Stimulated activated CD8-positive, alpha-beta memory T cell treated with anti-CD3 and anti-CD28 coated beads, Interleukin-7, amount 100 ng/mL, for 4 hours (primary cell): ENCODE data around the gene CNDP1.
A peak's percentile ranks its signal among the peaks of the same experiment; 100 is the strongest.
"Not testable (repeated sequence)": the region's sequence is repeated elsewhere in the genome, so short reads cannot be mapped to it uniquely, and the experiment has no call there.

Source experiments
- DNase-seq, 2 donors: peaks; one replicate each; pipeline ENCODE4 v3.0.0-alpha.2; 2020; ENCODE audit warnings: low read depth in 2 of 2

The CNDP1 gene

DNA sequence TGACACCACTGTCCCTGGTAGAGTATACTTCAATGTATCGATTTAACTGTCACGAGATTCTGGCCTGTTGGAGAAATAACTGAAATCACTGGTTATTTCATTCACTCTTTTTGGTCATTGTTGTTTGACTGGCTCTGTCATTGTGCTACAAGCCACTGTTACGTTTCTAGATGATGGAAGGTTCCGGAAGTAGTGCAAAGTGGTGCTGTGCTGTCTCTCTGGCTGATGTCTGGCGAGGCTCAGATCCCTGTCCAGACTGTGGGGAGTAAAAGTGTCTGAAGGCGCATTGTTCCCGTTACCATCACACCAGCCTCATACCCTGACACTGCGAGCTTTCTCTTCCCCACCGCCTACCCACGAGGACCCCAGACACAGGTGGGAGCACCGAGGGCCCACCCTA lies 11.7 kb downstream of the CNDP1 start:
- no peak for DNase-seq

DNA sequence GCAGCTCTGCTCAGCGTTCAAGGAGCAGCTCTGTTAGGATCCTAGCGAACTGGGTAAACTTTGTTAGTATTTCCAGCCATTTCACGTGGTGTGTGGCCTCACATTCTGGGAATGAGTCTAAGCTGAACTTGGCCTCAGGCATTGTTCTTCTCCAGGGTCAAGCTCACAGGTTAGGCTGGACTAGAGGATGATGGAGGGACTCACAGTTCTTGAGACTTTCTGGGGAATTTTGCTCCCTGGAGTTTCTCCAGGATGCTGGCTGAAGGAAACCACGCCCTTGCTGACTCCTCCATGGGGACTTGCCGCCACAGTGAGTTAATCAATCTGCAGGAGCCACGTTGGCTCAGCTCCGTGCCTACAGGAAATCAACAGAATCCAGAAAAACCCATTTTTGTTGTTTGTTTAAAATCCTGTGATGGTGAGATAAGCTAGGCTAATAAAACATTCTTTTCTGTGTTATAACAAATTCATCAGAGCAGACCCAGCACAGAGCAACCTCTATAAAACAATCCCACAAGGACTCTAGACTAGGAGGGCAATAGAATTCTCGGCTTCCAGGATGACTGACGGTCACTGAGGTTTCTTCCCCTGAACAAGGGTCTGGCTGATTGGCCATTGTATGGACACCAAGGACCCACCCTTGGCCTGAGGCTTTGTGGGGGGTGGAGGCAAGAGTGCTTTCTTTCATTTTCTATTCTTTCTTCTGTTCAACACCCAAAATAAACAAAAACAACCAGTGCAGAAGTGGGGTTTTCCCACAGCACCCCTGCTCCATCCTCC lies 12.6 kb downstream of the CNDP1 start:
- no peak for DNase-seq

DNA sequence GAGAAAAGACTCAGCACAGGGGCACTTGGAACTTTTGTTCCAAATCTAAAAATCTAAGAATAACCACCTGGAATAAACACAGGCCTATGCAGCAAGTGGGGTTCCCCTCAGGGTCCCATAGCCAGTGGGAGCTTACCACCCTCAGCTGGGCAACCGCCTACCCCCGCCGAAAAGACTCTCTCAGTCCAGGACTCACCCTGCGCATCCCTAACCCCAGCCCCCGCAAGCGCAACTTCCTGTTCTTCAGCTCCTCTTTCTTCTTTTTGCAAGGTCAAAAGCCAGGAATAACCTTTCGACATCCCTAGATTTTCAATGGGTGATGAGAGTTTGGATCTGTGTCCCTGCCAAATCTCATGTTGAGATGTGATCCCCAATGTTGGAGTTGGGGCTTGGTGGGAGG lies 13.6 kb downstream of the CNDP1 start:
- no peak for DNase-seq

DNA sequence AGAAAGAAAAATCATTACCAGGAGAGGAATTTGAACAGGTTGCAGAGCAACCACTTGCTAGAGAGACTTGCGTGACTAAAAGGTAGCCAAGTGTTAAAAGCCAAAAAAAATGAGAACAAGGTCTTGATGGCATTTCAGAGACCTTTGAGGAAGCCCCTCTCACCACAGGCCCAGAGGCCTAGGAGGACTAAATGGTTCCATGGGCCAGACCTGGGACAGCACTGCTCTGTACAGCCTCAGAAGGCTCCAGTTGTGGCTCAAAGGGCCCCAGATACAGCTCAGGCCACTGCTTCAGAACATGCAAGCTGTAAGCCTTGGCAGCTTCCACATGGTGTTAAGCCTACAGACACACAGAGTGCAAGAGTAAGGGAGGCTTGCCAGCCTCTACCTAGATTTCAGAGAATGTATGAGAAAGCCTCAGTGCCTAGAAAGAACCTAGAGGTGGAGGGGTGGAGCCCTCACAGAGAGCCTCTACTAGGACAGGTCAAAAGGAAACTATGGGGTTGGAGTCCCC lies 15.3 kb downstream of the CNDP1 start:
- no peak for DNase-seq

DNA sequence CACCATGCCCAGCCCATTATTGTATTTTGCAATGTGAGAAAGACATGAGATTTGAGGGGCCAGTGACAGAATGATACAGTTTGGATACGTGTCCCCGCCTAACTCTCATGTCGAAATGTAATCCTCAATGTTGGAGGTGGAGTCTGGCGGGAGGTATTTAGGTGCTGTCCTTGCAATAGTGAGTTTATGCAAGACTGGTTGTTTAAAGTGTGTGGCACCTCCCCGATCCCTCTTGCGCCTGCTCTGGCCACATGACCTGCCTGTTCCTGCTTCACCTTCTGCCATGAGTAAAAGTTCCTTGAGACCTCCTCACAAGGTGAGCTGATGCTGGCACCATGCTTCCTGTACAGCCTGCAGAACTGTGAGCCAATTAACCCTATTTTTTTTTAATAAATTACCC lies 16.6 kb downstream of the CNDP1 start:
- no peak for DNase-seq

DNA sequence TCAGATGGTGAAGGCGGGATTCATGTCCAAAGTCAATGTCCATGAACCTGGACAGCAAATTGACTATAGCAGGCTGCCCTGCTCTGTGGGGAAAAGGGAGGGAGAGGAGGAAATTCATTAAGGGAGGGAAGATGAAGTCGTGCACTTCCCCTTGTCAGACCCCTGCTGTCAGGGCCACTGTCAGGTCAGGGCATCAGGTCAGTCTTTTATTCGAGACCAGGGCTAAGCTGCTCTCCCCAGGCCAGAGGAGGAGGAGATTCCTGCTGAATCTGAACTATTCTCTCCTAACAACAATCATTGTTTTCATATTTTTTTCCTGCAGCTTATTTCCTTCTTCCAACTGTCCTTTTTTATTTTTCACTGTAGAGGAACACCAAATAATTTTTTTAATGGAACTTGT lies 17.2 kb downstream of the CNDP1 start:
- DNase-seq: no peak

DNA sequence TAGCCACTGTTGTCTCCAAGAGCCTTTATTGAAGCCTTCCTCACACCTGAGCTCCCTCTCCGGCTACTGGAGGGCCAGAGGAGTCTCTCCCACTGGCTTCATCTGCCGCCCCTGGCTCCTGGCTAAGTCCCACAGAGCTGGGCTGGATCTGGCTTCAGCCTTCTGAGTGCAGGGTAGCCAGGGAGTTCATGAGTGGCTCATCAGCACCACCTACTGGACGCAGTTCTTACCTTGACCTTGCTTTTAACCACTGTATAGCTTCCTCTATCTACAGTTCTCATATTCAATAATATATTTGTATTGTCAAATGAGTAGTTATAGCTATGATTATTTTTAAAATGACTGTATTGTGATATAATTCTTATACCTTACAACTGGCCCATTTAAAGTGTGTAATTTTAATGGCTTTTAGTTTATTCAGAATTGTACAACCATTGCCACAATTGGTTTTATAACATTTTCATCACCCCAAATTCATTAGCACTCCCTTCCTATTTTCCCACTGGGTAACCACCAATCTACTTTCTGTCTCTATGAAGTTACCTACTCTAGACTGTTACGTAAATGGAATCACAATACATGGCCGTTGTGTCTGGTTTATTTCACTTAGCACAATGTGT lies 17.7 kb downstream of the CNDP1 start:
- peak; percentile 46 to 62 for DNase-seq

DNA sequence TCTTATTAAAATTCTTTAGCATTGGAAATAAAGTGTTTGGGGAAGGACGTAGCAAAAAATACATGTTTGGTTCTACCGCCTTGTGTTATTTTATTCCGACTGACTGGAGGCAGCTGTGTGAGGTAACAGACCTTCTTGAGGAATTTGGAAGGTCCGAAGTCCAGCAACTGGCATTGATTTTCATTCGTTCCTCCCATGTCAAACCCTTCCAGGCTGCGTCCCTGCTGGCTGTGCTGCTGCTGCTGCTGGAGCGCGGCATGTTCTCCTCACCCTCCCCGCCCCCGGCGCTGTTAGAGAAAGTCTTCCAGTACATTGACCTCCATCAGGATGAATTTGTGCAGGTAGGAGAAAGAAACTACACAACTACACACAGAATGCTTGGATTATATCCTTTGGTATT lies 21.8 kb downstream of the CNDP1 start:
- no peak for DNase-seq

DNA sequence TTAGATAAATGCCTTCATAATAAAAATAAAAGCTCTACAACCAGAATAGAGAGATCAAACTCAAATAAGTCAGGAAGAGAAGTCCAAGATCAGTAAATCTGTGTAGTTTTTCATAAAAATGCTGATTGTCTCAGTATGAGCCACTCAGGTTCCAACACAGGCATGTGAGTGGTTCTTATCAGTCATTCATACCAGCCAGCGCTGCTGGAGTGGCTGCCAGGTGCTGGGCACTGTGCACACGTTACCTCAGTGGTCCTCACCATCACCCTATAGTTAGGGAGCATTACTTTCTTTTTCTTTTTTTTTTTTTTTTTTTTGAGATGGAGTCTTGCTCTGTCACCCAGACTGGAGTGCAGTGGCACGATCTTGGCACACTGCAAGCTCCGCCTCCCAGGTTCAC lies 23.8 kb downstream of the CNDP1 start:
- DNase-seq: no peak

DNA sequence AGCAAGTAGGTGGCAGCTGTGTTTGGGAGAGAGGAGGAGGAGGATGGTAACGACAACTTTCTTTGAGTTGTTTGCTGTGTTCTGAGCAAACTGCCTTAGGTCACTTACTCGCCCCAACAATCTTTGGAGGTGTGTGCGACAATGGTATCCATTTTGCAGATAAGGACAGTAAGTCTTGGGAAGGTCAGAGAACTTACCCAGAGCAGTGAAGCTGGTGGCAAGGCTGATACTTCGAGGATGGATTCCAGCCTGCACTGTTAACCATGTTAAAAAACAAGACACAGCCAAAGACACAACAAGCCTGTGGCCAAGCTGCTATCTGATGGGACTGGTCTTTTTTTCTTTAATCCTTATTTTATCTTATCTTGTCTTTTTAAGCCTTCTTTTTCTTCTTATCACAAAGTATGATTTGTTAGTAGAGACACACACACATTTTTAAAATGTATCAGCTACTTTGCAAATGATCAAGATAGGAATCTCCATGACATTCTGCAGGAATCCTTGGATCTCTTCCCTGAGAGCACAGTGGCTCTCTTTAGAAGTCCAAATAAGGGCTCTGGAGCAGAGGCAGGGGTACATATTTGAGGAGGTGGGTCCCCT lies 27.9 kb downstream of the CNDP1 start:
- no peak for DNase-seq

DNA sequence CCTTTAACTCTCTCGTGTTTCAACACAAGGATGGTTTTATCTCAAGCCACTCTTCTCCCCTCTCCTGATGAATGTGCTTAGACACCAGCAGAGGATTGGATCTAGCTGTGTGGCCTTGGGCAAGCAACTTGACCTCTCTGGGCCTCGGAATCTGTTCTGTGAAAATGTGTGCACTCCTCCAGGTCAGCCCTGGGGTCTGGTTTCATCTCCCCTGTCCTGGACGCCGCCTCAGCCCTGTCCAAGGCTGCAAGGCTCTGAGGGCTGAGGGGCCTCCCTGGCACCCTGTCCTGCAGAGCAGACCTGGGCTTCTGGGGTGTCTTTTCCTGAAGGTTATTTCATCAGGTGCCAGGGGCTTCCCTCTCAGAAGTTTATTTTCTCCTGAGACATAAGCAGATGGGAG lies 28.5 kb downstream of the CNDP1 start:
- no peak for DNase-seq

DNA sequence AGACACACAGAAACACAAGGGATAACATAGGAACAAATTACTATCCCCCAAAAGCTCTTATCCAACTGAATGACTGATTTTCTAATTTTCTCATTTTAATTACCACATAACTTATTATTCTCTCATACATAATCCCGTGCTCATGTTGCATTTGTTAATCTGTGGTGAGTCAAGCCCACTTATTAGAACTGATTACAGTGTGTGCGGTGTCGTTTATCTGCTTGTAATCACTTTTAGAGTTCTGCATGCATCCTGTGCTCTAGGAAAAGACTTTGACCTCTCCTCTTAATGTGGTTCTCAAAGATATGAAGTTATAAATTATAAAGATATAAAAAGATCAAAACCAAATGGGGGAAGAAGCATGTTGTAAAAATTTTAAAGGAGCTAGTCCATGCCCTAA lies 29.7 kb downstream of the CNDP1 start:
- no peak for DNase-seq

DNA sequence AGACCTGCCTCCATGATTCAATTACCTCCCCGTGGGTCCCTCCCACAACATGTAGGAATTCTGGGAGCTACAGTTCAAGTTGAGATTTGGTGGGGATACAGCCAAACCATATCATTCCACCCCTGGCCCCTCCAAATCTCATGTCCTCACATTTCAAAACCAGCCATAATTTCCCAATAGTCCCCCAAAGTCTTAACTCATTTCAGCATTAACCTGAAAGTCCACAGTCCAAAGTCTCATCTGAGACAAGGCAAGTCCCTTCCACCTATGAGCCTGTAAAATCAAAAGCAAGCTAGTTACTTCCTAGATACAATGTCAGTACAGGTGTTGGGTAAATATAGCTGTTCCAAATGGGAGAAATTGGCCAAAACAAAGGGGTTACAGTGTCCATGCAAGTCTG lies 30.9 kb downstream of the CNDP1 start:
- DNase-seq: not testable (repeated sequence)

DNA sequence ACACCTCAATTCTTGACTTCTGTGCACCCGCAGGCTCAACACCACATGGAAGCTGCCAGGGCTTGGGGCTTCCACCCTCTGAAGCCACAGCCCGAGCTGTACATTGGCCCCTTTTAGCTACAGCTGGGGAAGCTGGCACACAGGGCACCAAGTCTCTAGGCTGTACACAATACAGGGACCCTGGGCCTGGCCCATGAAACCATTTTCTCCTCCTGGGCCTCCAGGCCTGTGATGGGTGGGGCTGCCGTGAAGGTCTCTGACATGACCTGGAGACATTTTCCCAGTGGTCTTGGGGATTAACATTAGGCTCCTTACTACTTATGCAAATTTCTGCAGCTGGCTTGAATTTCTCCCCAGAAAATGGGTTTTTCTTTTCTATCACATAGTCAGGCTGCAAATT lies 31.7 kb downstream of the CNDP1 start:
- DNase-seq: not testable (repeated sequence)

DNA sequence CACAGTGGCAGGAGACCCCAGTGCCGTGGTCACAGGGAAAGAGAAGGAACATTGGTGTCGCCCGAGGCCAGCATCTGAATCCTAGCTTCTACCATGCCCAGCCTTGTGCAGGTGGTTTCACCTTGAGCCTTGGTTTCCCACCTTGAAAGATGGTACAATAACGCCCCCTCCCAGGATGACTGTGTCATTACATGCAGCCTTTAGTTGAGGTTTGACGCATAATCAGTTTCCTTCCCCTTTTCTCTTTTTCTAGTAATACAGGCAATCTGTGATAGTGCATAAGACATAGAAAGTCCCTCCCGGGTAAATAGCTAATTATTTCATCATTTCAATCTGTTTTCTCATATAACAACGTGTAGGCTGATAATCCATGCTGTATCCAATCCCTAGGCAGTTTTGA lies 33.5 kb downstream of the CNDP1 start:
- DNase-seq: no peak

DNA sequence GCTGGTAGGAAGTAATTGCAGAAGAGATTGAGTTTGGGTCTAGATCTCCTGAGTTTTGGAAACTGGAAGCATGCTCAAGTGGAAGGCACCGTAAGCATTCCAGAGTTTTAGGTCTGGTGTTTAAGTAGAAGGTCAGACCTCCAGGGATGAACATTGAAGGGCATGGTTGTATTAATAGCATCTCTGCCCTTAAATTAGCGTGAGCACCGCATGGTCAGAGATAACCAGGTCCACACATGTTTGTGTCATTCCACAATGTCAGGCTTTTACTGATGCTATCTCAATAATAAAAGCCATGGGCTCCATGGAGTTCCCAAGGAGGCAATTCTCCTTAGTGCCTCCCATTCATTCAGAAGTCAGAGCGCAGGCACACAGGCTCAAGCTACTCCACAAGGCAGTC lies 35.1 kb downstream of the CNDP1 start:
- no peak for DNase-seq

DNA sequence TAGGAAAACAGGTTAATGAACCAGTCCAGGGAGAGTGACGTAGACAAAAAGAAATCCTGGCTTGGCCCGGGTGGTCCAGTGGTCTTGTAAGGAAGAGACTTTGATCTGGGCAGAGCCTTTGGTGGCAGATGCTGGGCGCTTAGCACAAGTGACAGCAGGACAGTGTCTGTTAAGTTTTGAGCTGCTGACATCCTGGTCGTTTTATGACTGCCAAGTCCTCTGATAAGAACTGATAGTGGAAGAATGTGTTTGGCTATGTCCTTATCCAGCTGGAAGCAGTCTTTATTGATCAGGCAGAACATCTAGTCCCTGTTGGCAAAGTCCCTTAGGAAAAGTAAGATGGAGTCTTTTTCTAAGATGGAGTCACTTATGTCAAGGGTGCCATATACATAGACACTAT lies 36.0 kb downstream of the CNDP1 start:
- no peak for DNase-seq

DNA sequence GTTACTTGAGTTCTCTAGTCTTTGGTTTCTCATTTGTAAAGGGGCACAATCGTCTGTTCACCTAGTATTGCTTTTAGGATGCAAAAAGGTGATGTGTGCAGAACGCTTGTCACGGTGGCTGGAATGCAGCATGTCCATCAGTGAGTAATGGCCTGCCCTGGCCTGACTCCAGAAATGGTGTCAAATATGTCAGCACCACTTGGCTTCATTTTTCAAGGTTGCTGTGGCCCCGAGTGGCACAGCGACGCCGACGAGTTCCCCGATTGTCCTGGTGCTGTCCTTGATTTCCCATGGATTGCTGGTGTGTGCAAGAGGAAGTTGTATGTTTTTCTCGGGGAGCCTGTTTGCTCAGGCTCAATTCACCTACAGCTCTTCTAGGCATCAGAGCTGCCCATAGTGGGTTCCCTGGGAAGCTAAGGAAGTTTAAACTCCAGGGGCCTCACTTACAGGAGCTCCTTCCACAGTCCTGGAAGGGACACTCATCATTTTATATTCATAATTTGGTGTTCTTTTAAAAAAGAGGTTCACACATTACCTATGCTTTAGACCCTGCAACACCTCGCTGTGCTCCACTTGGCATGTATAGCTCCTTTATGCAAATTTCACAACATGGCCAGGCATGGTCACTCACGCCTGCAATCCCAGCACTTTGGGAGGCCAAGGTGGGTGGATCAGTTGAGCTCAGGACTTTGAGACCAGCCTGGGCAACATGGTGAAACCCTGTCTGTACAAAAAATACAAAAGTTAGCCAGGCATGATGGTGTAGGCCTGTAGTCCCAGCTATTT lies 37.8 kb downstream of the CNDP1 start:
- no peak for DNase-seq

DNA sequence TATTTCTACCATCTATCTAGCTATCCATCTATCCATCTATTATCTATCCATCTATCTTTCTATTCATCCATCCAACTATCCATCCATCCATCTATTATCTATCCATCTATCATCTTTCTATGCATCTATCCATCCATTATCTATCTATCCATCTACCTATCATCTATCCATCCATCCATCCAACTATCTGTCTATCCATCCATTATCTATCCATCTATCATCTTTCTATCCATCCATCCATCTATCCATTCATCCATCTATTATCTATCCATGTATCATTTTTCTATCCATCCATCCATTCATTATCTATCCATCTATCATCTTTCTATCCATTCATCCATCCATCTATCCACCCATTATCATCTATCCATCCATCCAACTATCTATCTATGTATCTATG lies 38.8 kb downstream of the CNDP1 start:
- DNase-seq: no peak

DNA sequence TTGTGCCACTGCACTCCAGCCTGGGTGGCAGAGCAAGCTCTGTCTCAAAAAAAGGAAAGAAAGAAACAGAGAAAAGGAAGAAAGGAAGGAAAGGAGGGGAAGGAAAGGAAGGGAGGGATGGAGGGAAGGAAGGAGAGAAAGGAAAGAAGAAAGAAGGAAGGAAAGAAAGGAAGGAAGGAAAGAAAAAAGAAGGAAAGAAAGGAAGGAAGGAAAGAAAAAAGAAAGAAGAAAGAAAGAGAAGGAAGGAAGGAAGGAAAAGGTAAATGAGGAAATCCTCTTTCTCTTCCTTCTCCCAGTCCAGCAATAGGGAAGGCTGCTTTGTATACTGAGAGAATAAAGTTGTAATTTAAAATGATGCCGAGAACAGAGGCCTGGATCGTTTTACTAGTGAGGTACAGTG lies 40.6 kb downstream of the CNDP1 start:
- no peak for DNase-seq

DNA sequence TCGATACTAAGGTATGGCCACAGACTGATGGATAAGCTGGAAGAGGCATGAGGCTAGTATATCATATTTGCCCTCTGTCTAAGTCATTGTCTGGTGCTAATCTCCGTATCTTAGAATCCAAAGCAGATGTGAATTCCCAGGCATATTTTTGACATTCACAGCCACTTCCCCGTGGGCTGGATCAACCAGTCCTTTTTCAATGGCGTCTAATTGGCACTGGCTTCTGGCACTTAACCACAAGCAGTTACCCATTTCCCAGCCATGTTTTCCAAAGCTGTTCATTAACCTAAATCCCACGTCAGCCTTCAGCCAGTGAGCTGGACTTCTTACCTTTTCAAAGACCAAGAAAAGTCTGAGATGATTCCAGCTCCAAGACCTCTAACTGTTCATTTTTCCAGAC lies 42.7 kb downstream of the CNDP1 start:
- DNase-seq: no peak

DNA sequence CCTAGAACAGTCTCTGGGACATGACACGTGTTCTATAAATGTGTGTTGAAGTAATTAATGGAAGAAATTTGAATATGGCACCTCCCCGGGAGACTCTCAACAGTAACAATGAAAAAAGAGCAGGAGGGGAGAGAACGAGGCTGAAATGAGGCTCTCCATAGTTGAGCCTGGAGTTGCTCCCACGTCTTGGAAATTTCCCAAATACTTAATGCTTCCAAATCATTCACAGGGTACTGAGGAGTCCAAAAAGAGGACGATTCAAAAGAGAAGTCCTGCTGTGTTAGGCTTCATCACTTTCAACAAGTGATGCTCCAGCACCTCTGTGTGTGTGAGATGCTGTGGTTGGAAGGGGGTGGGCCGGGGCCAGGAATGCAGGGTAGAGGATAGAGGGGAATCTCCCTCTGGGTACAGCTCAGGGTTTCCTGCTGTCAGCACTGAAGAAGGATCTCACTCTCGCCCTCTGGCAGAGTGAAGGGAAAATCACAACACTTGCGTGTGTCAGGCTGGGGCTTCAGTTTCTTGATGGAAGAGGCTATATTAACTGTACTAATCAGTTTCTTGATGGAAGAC lies 45.3 kb downstream of the CNDP1 start:
- no peak for DNase-seq
